ENCODE results near the gene FBXO2.

DNA sequence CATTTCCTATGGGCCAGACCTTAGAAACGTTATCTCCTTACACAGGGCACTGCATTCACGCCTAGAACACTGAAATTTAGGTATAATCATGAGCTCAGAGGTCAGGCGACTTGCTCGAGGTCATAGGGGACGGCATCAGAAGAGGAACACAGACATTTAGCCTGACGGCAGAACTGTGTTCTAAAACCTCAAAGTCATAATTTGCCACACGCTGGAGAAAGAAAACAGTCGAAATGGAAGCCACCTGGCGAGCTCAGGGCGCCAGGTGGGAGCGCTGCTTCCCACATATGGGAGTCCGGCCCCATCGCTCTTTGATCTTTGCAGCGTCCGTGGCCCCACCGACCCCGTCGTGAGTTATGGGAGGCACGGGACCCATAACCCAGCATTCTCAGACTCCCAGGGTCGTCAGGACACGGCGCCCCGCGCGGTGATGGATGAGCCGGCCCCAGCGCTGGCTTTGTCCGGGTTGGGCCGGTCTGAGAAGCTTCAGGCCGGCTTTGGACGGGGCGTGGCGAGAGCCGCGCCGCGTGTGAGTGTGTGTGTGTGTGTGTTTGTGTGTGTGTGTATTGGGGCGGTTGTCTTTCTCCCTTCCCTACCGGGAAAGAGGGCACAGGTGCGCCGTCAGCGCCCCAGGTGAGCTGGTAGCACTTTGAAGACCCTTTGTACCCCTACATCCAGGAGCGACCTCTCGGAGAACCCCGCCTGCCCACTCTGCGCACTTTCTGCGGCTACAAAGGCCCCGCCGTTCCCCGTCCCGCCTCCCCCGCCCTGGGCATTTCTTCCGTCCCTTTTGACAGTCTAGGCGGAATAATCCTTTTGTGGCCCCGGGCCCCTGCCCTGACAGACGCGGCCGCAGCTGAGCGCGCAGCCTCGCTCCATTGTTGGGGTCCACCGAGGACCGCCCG is 36.4 kb upstream of the FBXO2 start:
- TF ChIP-seq, protein P1, sequence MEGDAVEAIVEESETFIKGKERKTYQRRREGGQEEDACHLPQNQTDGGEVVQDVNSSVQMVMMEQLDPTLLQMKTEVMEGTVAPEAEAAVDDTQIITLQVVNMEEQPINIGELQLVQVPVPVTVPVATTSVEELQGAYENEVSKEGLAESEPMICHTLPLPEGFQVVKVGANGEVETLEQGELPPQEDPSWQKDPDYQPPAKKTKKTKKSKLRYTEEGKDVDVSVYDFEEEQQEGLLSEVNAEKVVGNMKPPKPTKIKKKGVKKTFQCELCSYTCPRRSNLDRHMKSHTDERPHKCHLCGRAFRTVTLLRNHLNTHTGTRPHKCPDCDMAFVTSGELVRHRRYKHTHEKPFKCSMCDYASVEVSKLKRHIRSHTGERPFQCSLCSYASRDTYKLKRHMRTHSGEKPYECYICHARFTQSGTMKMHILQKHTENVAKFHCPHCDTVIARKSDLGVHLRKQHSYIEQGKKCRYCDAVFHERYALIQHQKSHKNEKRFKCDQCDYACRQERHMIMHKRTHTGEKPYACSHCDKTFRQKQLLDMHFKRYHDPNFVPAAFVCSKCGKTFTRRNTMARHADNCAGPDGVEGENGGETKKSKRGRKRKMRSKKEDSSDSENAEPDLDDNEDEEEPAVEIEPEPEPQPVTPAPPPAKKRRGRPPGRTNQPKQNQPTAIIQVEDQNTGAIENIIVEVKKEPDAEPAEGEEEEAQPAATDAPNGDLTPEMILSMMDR (IDR thresholded peaks at IDR 0.05) = no peak
- TF ChIP-seq POLR2A (IDR thresholded peaks at IDR 0.05) = no peak
